Peyer's patch (tissue), 4 donors: Measurements from ENCODE around the gene CSH2.

Experiments used
- POLR2A ChIP-seq, 2 donors: fragments of 450-650 bp; IDR thresholded peaks; one replicate each; pipeline ENCODE4 v1.5.1; 2017; ENCODE audit warnings: antibody characterized with exemption in 2 of 2, mild to moderate bottlenecking in 2 of 2, moderate library complexity in 2 of 2
- TF ChIP-seq, protein P1 (sequence below), 6 experiments: fragments of 450-650 bp in 4 of 6; fragments of 200-600 bp in 2 of 6; sonication (generic) in 1 of 6; IDR thresholded peaks; one replicate each; pipeline ENCODE4 v1.5.1; 2017 to 2019; ENCODE audit warnings: antibody characterized with exemption in 6 of 6, mild to moderate bottlenecking in 3 of 6, moderate library complexity in 1 of 6

DNA sequence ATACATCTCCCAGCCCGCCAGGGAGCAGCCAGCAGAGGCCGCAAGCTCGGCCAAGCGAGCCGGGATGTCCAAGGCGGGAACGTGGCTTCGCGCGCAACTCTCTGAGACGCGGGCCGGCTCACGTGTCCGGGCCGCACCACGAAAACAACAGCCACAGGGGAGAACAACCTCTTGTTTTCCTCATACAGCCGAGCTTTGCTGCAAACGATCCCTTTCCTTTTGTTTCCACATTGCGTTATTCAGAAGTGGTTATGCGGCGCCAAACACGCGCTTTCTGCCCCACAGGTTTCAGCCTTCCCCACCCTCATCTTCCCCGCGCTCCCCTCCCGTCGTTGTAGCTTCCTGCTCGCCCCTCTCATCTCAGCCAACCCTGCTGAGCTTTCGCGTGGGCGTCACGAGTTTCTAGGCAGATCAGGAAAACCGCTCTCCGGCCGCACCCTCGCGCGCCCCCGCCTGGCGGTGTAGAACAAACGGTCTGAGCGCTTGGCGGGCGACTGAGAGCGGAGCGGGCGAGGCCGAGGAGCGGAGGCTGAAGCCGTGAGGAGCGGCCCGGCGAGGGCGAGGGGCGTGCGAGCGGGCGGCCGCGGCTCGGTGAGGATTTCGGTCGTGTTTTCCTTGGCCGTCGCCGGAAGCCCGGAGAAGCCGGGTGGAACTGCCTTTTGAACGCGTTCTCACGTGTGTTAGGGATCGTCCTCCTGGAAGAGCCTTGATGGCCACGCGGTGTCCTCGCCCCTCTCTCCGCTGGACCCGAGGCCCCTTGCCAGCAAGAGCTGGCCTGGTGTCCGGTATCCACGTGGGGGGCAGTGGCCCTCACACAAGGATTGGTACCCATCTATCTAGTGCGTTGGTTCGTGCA lies 24.4 kb downstream of the CSH2 start:
- TF ChIP-seq, protein P1, sequence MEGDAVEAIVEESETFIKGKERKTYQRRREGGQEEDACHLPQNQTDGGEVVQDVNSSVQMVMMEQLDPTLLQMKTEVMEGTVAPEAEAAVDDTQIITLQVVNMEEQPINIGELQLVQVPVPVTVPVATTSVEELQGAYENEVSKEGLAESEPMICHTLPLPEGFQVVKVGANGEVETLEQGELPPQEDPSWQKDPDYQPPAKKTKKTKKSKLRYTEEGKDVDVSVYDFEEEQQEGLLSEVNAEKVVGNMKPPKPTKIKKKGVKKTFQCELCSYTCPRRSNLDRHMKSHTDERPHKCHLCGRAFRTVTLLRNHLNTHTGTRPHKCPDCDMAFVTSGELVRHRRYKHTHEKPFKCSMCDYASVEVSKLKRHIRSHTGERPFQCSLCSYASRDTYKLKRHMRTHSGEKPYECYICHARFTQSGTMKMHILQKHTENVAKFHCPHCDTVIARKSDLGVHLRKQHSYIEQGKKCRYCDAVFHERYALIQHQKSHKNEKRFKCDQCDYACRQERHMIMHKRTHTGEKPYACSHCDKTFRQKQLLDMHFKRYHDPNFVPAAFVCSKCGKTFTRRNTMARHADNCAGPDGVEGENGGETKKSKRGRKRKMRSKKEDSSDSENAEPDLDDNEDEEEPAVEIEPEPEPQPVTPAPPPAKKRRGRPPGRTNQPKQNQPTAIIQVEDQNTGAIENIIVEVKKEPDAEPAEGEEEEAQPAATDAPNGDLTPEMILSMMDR (IDR thresholded peaks at IDR 0.05): peak; percentile 16 to 73 (median 68)
- no peak for TF ChIP-seq POLR2A (IDR thresholded peaks at IDR 0.05)
